Ascending aorta (tissue), 2 donors: ENCODE results near the gene IGF2BP1. TPM values are rescaled to one million over a fixed set of nuclear protein-coding genes. Genes with fewer than 3 reads are reported as not detected.
"Not testable (repeated sequence)": the region's sequence is repeated elsewhere in the genome, so short reads cannot be mapped to it uniquely, and the experiment has no call there.

Experiments used
- DNase-seq, 2 donors: peaks; one replicate each; pipeline ENCODE4 v3.0.0-alpha.2; 2019; ENCODE audit warnings: low spot score in 2 of 2
- H3K27ac ChIP-seq, 2 donors: fragments of 200-600 bp; sonication (generic); one replicate each; pipeline ENCODE4 v1.5.1; 2016 to 2017; ENCODE audit warnings: mild to moderate bottlenecking in 1 of 2
- H3K27me3 ChIP-seq: fragments of 200-600 bp; sonication (generic); one replicate; pipeline ENCODE4 v1.5.1; 2017
- H3K36me3 ChIP-seq, 2 donors: fragments of 200-600 bp; sonication (generic); one replicate each; pipeline ENCODE4 v1.5.1; 2016
- H3K4me1 ChIP-seq, 2 donors: fragments of 200-600 bp; sonication (generic); one replicate each; pipeline ENCODE4 v1.5.1; 2016 to 2017; ENCODE audit warnings: mild to moderate bottlenecking in 1 of 2
- H3K4me3 ChIP-seq, 2 donors: fragments of 200-600 bp; sonication (generic); one replicate each; pipeline ENCODE4 v1.5.1; 2016 to 2017; ENCODE audit warnings: mild to moderate bottlenecking in 1 of 2
- H3K9me3 ChIP-seq, 2 donors: fragments of 200-600 bp; sonication (generic); one replicate each; pipeline ENCODE4 v1.5.1; 2016
- CTCF ChIP-seq, 3 experiments: fragments of 200-600 bp in 2 of 3; fragments of 450-650 bp in 1 of 3; sonication (generic) in 2 of 3; IDR thresholded peaks; one replicate each; pipeline ENCODE4 v1.5.1; 2016 to 2019; ENCODE audit warnings: antibody characterized with exemption in 3 of 3, mild to moderate bottlenecking in 1 of 3, moderate library complexity in 1 of 3
- intact Hi-C: fragments of 100-400 bp; cut with DNase I; formaldehyde crosslinking; loops from one replicate; pipeline ENCODE4 v1.15.1; 2023
- total RNA-seq: library from RNA; depleted of rRNA; stranded (reverse); fragments of >200 nt; gene quantifications from one replicate; pipeline ENCODE4 v1.1.0, GENCODE V29; 2016

The IGF2BP1 gene
- total RNA-seq, 1 donor from 2014 or later: not detected

GRCh38 chr17:49035470-49036269 lies 38.5 kb downstream of the IGF2BP1 start:
- Histone ChIP-seq H3K27me3 (no peaks in the 10 kb centered on the region), H3K27ac (no peak overlapping the region), H3K4me1 (no peaks in the 10 kb centered on the region), H3K36me3 (no peaks in the 10 kb centered on the region), H3K9me3 (no peaks in the 10 kb centered on the region), H3K4me3 (peak overlapping the region in 1 of 2 donors; percentile 52)
- peak; percentile 73 to 83 (median 75) for TF ChIP-seq CTCF (IDR thresholded peaks at IDR 0.05)
- intact Hi-C loops: loop anchor here (10.0 kb wide), 2 partner anchors 81 to 231 kb away; no protein-coding TSS in a partner anchor
- DNase-seq: no peak

- DNase-seq: no peak
- Histone ChIP-seq H3K27ac (no peak overlapping the region), H3K4me3 (no peak overlapping the region), H3K4me1 (no peaks in the 10 kb centered on the region), H3K27me3 (no peaks in the 10 kb centered on the region), H3K36me3 (no peaks in the 10 kb centered on the region), H3K9me3 (no peaks in the 10 kb centered on the region)
- TF ChIP-seq CTCF (IDR thresholded peaks at IDR 0.05): no peak
- intact Hi-C loops: loop anchor here (10.0 kb wide), 2 partner anchors 81 to 231 kb away; no protein-coding TSS in a partner anchor
These were observed 39.1 kb downstream of the IGF2BP1 start for GRCh38 chr17:49036270-49036626.

GRCh38 chr17:49038138-49038537 lies 41.0 kb downstream of the IGF2BP1 start:
- Histone ChIP-seq H3K4me1 (no peaks in the 10 kb centered on the region), H3K27me3 (no peaks in the 10 kb centered on the region), H3K9me3 (no peaks in the 10 kb centered on the region), H3K36me3 (no peaks in the 10 kb centered on the region), H3K27ac (no peak overlapping the region), H3K4me3 (no peak overlapping the region)
- intact Hi-C loops: loop anchor here (10.0 kb wide), 2 partner anchors 83 to 233 kb away; no protein-coding TSS in a partner anchor
- no peak for TF ChIP-seq CTCF (IDR thresholded peaks at IDR 0.05)
- DNase-seq: no peak

- no peaks in the 10 kb centered on the region for H3K27me3 ChIP-seq
- no peaks in the 10 kb centered on the region for H3K4me1 ChIP-seq
- no peak overlapping the region for H3K4me3 ChIP-seq
- intact Hi-C loops: loop anchor here (10.0 kb wide), 2 partner anchors 84 to 234 kb away; no protein-coding TSS in a partner anchor
- no peak overlapping the region for H3K27ac ChIP-seq
- no peaks in the 10 kb centered on the region for H3K9me3 ChIP-seq
- no peaks in the 10 kb centered on the region for H3K36me3 ChIP-seq
- no peak for DNase-seq
- no peak for TF ChIP-seq CTCF (IDR thresholded peaks at IDR 0.05)
These were observed 41.4 kb downstream of the IGF2BP1 start for GRCh38 chr17:49038544-49038943.

- not testable (repeated sequence) for H3K27ac ChIP-seq, DNase-seq, H3K27me3 ChIP-seq, H3K36me3 ChIP-seq, H3K4me3 ChIP-seq, H3K4me1 ChIP-seq, H3K9me3 ChIP-seq
- intact Hi-C loops: loop anchor here (10.0 kb wide), 2 partner anchors 85 to 235 kb away; no protein-coding TSS in a partner anchor
These were observed 42.3 kb downstream of the IGF2BP1 start for GRCh38 chr17:49039518-49039917.

- TF ChIP-seq CTCF (IDR thresholded peaks at IDR 0.05): no peak
- no peaks in the 10 kb centered on the region for H3K36me3 ChIP-seq
- H3K4me3 ChIP-seq: no peak overlapping the region
- intact Hi-C loops: no loop called here
- no peaks in the 10 kb centered on the region for H3K27me3 ChIP-seq
- no peaks in the 10 kb centered on the region for H3K4me1 ChIP-seq
- H3K9me3 ChIP-seq: no peaks in the 10 kb centered on the region
- no peak for DNase-seq
- H3K27ac ChIP-seq: no peak overlapping the region
These were observed 44.3 kb downstream of the IGF2BP1 start for GRCh38 chr17:49041527-49041926.
